DND-41 (cell line): ENCODE measurements around the gene NPC2.

Experiments used
- EZH2 ChIP-seq: IDR thresholded peaks from 3 replicates; pipeline ENCODE4 v1.6.1; 2012; ENCODE audit warnings: borderline replicate concordance, low read depth, mild to moderate bottlenecking, moderate library complexity, low read length, inconsistent platforms; ENCODE audit not compliant: severe bottlenecking
- TF ChIP-seq, protein P1 (sequence below): IDR thresholded peaks from 2 replicates; pipeline ENCODE4 v1.5.1; 2012; ENCODE audit warnings: borderline replicate concordance, low read length, moderate library complexity, mild to moderate bottlenecking; ENCODE audit not compliant: poor library complexity, severe bottlenecking; ENCODE audit errors: extremely low read depth

GRCh38 chr14:74503291-74503937, 10.3 kb upstream of the NPC2 start:
- TF ChIP-seq EZH2: no peak
- TF ChIP-seq, protein P1, sequence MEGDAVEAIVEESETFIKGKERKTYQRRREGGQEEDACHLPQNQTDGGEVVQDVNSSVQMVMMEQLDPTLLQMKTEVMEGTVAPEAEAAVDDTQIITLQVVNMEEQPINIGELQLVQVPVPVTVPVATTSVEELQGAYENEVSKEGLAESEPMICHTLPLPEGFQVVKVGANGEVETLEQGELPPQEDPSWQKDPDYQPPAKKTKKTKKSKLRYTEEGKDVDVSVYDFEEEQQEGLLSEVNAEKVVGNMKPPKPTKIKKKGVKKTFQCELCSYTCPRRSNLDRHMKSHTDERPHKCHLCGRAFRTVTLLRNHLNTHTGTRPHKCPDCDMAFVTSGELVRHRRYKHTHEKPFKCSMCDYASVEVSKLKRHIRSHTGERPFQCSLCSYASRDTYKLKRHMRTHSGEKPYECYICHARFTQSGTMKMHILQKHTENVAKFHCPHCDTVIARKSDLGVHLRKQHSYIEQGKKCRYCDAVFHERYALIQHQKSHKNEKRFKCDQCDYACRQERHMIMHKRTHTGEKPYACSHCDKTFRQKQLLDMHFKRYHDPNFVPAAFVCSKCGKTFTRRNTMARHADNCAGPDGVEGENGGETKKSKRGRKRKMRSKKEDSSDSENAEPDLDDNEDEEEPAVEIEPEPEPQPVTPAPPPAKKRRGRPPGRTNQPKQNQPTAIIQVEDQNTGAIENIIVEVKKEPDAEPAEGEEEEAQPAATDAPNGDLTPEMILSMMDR: no peak
